Suppressor macrophage (primary cell): Measurements from ENCODE around the gene LPIN3.

Experiments used
- DNase-seq, 4 experiments: peaks; one replicate each; pipeline ENCODE4 v3.0.0-alpha.2; 2020 to 2022

LPIN3 gene

GRCh38 chr20:41349943-41350342 lies 9.3 kb downstream of the LPIN3 start:
- no peak for DNase-seq

DNA sequence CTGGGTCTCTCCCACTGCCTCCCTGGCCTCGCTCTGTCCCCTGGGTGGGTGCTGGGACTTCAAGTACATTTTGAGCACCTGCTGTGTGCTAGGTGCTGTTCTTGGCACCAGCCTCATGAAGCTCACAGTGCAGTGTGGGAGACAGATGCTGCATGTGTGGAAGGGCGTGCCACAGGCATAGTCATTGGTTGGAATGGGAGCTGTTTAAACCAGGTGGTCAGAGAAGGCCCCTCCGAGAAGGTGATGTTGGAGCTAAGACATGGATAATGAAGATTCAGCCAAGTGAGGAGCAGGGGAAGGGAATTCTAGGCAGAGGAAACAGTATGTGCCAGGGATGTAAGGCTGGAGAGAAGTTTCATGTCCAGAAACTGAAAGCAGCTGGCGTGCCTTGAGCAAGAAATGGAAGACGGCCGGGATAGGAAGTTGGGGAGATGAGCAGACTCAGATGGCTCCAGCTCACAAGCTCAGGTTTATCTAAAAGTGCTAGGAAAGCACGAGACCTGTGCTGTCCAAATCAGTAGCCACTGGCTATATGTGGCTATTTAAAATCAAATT lies 9.9 kb downstream of the LPIN3 start:
- peak in 2 of 4 experiments; percentile 20 for DNase-seq

DNA sequence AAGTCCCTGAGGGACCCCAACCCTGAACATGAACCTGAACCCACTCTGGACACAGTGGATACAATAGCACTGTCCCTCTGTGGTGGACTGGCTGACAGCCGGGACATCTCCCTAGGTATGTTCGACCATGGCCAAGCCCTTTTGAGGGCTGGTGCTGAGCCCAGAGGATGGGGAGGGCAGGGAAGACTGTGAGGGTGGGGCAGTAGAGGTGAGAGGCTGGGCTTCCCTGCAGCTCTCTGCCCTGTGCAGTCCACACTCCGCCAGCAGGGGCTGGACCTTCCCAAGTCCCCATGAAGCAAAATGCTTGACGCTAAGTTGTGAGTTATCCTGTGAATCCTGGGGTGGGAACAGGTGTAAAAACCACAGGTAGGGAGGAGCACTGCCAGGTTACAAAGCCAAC lies 11.5 kb downstream of the LPIN3 start:
- no peak for DNase-seq

GRCh38 chr20:41352666-41353065 lies 12.0 kb downstream of the LPIN3 start:
- no peak for DNase-seq

GRCh38 chr20:41353530-41353929 lies 12.9 kb downstream of the LPIN3 start:
- DNase-seq: no peak

- DNase-seq: no peak
These were observed 14.6 kb downstream of the LPIN3 start for GRCh38 chr20:41355192-41355591.

DNA sequence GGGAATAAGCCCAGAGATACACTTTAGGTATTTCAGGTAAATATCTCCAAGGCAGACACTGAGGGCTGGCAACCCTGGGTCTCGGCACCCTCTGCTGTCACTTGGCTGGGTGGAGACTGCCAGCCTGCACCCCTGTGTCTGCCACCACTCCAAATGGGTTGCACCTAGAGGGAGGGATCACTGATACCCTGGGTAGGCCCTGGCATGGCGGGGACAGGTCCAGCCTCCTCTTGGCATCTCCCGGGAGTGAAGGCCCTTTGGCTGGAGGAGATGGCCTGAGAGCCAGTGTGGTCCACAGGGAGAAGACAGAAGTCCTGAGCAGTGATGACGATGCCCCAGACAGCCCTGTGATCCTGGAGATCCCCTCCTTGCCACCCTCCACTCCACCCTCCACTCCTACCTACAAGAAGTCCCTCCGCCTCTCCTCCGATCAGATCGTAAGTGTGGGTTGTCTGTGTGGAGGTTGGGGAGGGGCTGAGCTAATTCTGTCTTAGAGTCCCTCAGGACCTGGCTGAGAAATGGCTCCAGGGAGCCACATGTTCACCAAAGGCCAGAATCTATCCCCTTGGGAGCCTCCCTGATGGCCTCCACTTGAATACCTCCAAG lies 15.1 kb downstream of the LPIN3 start:
- DNase-seq: no peak

DNA sequence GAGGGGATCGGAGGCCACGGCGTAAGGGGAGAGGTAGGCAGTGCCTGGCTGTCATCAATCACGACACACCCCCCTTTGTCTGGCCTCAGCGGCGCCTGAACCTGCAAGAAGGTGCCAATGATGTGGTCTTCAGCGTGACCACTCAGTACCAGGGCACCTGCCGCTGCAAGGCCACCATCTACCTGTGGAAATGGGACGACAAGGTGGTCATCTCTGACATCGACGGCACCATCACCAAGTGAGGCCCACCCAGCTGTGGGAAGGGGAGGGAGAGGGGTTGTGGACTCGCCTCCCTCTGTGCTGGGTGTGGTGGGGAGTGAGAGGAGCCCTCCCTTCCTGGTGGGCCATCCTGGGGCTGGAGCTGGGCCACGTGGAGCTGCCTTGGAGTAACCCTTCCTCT lies 16.3 kb downstream of the LPIN3 start:
- no peak for DNase-seq

GRCh38 chr20:41357424-41358163 lies 17.0 kb downstream of the LPIN3 start:
- DNase-seq: no peak

GRCh38 chr20:41358230-41358629 lies 17.6 kb downstream of the LPIN3 start:
- no peak for DNase-seq

- no peak for DNase-seq
These were observed 18.1 kb downstream of the LPIN3 start for GRCh38 chr20:41358717-41359116.

GRCh38 chr20:41359541-41360011 lies 19.0 kb downstream of the LPIN3 start:
- no peak for DNase-seq

GRCh38 chr20:41360831-41361756 lies 20.5 kb downstream of the LPIN3 start:
- DNase-seq: no peak

GRCh38 chr20:41361757-41362747 lies 21.4 kb downstream of the LPIN3 start:
- DNase-seq: no peak

GRCh38 chr20:41362748-41363140 lies 22.1 kb downstream of the LPIN3 start:
- no peak for DNase-seq

GRCh38 chr20:41363601-41364000 lies 23.0 kb downstream of the LPIN3 start:
- no peak for DNase-seq

GRCh38 chr20:41364236-41364855 lies 23.7 kb downstream of the LPIN3 start:
- DNase-seq: no peak

GRCh38 chr20:41364967-41365765 lies 24.5 kb downstream of the LPIN3 start:
- no peak for DNase-seq

GRCh38 chr20:41365777-41366545 lies 25.3 kb downstream of the LPIN3 start:
- DNase-seq: no peak
